ENCODE results near the gene HSPA12B. TPM values are rescaled to one million over a fixed set of nuclear protein-coding genes. Genes with fewer than 3 reads are reported as not detected.

Gene HSPA12B
- total and polyA plus RNA-seq, 2 donors (not counting 3 experiments of a cell fraction or from before 2014, with no cell fraction given) = 3.7 to 6.6 TPM

DNA sequence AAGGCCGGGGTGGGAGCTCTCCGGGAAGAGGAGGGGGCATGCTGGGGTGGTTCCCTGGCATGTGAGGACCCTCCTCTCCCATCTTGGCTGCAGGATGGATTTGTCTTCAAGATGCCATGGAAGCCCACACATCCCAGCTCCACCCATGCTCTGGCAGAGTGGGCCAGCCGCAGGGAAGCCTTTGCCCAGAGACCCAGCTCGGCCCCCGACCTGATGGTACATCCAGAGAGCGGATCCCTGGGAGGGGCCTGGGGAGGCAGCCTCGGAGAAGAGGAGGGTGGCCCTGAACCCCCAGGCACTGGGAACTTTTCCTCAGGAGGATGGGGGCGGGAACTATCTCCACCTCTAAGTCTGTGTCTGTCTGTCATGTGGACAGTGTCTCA lies 68.4 kb downstream of the HSPA12B start:
- dilution Hi-C loops (cut with MboI; ENCODE audit: extremely low pct_ligation_motif_present, low sequenced_read_pairs) (no loop called here), intact Hi-C loops (cut with micrococcal nuclease) (no loop called here)
- no peak overlapping the region for H2AFZ ChIP-seq (ENCODE audit: low read depth, low read length)
- peaks cover 0 to 26% of the 10 kb centered on the region in 2 experiments for H3K36me3 ChIP-seq (ENCODE audit: control insufficient read depth in 2 of 2, extremely low read depth in 1 of 2, insufficient read depth in 2 of 2, low read length in 2 of 2)
- H3K4me3 ChIP-seq (replicated peaks in 1 of 3; ENCODE audit: insufficient read depth in 1 of 3, low read depth in 1 of 3, low read length in 3 of 3) = no peak overlapping the region
- peaks cover 17% of the 10 kb centered on the region for H3K4me1 ChIP-seq (ENCODE audit: control insufficient read depth, extremely low read depth, insufficient read depth, low read length)
- ChIA-PET POLR2A (no interaction called here), CTCF (interaction anchor here (1.1 to 1.9 kb wide), 2 partner anchors 17 to 19 kb away, joined by 3 to 5 read pairs; partner anchors contain the start of gene AP5S1)
- no peak overlapping the region for H3K9ac ChIP-seq (replicated peaks; ENCODE audit: extremely low read depth, insufficient read depth, low read length)
- TF ChIP-seq POLR2A (IDR thresholded peaks at IDR 0.05; ENCODE audit: low read depth, low read length) (no peak), GATA2 (IDR thresholded peaks at IDR 0.05; ENCODE audit: insufficient read depth, insufficient read length, low read depth, low read length) (no peak)
- no peak overlapping the region for H3K27ac ChIP-seq (ENCODE audit: insufficient read depth, low read depth, low read length)
- no peaks in the 10 kb centered on the region for H3K9me3 ChIP-seq (replicated peaks; ENCODE audit: control insufficient read depth, insufficient read depth, low read length)
- H4K20me1 ChIP-seq (replicated peaks; ENCODE audit: control insufficient read depth, extremely low read depth, insufficient read depth, low read length) = no peaks in the 10 kb centered on the region
- BruUV-seq (replicated peaks) = no TSS peak
- DNase-seq (ENCODE audit: low read depth, low spot score) = no peak
- peaks cover 25% of the 10 kb centered on the region for H3K79me2 ChIP-seq (ENCODE audit: control insufficient read depth, insufficient read depth, low read length)
- H3K4me2 ChIP-seq (ENCODE audit: insufficient read depth, low read length) = no peak overlapping the region
- H3K27me3 ChIP-seq (ENCODE audit: control insufficient read depth in 2 of 2, insufficient read depth in 2 of 2, low read length in 2 of 2) = no peaks in the 10 kb centered on the region
- H3K9me1 ChIP-seq (replicated peaks; ENCODE audit: control insufficient read depth, extremely low read depth, insufficient read depth, low read length) = no peaks in the 10 kb centered on the region
- no peak for FAIRE-seq

DNA sequence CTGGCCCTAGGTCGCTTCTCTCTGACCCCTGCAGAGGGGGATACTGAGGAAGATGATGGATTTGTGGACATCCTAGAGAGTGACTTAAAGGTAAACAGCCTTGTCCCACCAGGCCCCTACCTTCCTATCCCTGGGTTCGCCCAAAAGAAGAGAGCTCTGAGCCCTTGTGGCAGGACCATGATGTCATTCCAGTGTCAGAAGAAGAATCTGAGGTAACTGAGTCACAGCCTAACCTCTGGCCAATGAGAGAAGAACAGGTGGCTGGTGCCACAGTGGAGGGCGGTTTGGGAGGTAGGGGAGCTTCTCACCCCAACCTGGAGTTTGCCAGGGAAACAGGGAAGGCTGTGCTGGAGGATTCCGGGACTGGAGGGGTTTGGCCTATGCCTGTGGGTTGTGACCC lies 68.8 kb downstream of the HSPA12B start:
- Histone ChIP-seq H3K4me3 (replicated peaks in 1 of 3; ENCODE audit: insufficient read depth in 1 of 3, low read depth in 1 of 3, low read length in 3 of 3) (no peak overlapping the region), H3K36me3 (ENCODE audit: control insufficient read depth in 2 of 2, extremely low read depth in 1 of 2, insufficient read depth in 2 of 2, low read length in 2 of 2) (peaks cover 0 to 26% of the 10 kb centered on the region in 2 experiments), H3K9ac (replicated peaks; ENCODE audit: extremely low read depth, insufficient read depth, low read length) (no peak overlapping the region), H3K27me3 (ENCODE audit: control insufficient read depth in 2 of 2, insufficient read depth in 2 of 2, low read length in 2 of 2) (no peaks in the 10 kb centered on the region), H3K9me3 (replicated peaks; ENCODE audit: control insufficient read depth, insufficient read depth, low read length) (no peaks in the 10 kb centered on the region), H4K20me1 (replicated peaks; ENCODE audit: control insufficient read depth, extremely low read depth, insufficient read depth, low read length) (no peaks in the 10 kb centered on the region), H3K79me2 (ENCODE audit: control insufficient read depth, insufficient read depth, low read length) (peaks cover 25% of the 10 kb centered on the region), H3K27ac (ENCODE audit: insufficient read depth, low read depth, low read length) (no peak overlapping the region), H3K9me1 (replicated peaks; ENCODE audit: control insufficient read depth, extremely low read depth, insufficient read depth, low read length) (no peaks in the 10 kb centered on the region), H3K4me1 (ENCODE audit: control insufficient read depth, extremely low read depth, insufficient read depth, low read length) (peaks cover 20% of the 10 kb centered on the region), H2AFZ (ENCODE audit: low read depth, low read length) (no peak overlapping the region), H3K4me2 (ENCODE audit: insufficient read depth, low read length) (no peak overlapping the region)
- BruUV-seq (replicated peaks) = no TSS peak
- POLR2A ChIA-PET = no interaction called here
- TF ChIP-seq, protein P1, sequence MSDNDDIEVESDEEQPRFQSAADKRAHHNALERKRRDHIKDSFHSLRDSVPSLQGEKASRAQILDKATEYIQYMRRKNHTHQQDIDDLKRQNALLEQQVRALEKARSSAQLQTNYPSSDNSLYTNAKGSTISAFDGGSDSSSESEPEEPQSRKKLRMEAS (IDR thresholded peaks at IDR 0.05; ENCODE audit: insufficient read depth, insufficient read length) = no peak
- TF ChIP-seq FOS (IDR thresholded peaks at IDR 0.05; ENCODE audit: borderline replicate concordance, insufficient read depth, low read length) (no peak), POLR2AphosphoS5 (IDR thresholded peaks at IDR 0.05; ENCODE audit: insufficient read depth, low read depth, low read length) (no peak), GATA2 (IDR thresholded peaks at IDR 0.05; ENCODE audit: insufficient read depth, insufficient read length, low read depth, low read length) (no peak), JUN (IDR thresholded peaks at IDR 0.05; ENCODE audit: borderline replicate concordance, insufficient read depth, insufficient read length, low read depth) (no peak), MYC (IDR thresholded peaks at IDR 0.05; ENCODE audit: low read depth, low read length) (no peak), EZH2 (IDR thresholded peaks at IDR 0.05; ENCODE audit: borderline replicate concordance, low read depth, low read length, severe bottlenecking) (no peak), POLR2A (IDR thresholded peaks at IDR 0.05; ENCODE audit: low read depth, low read length) (no peak)
- TF ChIP-seq, protein P2, sequence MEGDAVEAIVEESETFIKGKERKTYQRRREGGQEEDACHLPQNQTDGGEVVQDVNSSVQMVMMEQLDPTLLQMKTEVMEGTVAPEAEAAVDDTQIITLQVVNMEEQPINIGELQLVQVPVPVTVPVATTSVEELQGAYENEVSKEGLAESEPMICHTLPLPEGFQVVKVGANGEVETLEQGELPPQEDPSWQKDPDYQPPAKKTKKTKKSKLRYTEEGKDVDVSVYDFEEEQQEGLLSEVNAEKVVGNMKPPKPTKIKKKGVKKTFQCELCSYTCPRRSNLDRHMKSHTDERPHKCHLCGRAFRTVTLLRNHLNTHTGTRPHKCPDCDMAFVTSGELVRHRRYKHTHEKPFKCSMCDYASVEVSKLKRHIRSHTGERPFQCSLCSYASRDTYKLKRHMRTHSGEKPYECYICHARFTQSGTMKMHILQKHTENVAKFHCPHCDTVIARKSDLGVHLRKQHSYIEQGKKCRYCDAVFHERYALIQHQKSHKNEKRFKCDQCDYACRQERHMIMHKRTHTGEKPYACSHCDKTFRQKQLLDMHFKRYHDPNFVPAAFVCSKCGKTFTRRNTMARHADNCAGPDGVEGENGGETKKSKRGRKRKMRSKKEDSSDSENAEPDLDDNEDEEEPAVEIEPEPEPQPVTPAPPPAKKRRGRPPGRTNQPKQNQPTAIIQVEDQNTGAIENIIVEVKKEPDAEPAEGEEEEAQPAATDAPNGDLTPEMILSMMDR (IDR thresholded peaks at IDR 0.05; ENCODE audit: extremely low read depth in 1 of 2, insufficient read depth in 1 of 2, low read depth in 1 of 2, low read length in 2 of 2) = no peak
- FAIRE-seq (no peak), DNase-seq (ENCODE audit: low read depth, low spot score) (no peak)
- CTCF ChIA-PET = interaction anchor here (0.6 to 1.9 kb wide), 3 partner anchors 17 to 623 kb away, joined by 3 to 5 read pairs (median 5); partner anchors contain the start of gene AP5S1
- dilution Hi-C loops (cut with MboI; ENCODE audit: extremely low pct_ligation_motif_present, low sequenced_read_pairs) = no loop called here
- intact Hi-C loops (cut with micrococcal nuclease) = no loop called here
